GM10847 (cell line): ENCODE results near the gene TTC39B.

Experiments used
- POLR2A ChIP-seq: IDR thresholded peaks from 2 replicates; pipeline ENCODE4 v1.6.1; 2011; ENCODE audit not compliant: insufficient read length; ENCODE audit errors: extremely low read depth

The TTC39B gene

DNA sequence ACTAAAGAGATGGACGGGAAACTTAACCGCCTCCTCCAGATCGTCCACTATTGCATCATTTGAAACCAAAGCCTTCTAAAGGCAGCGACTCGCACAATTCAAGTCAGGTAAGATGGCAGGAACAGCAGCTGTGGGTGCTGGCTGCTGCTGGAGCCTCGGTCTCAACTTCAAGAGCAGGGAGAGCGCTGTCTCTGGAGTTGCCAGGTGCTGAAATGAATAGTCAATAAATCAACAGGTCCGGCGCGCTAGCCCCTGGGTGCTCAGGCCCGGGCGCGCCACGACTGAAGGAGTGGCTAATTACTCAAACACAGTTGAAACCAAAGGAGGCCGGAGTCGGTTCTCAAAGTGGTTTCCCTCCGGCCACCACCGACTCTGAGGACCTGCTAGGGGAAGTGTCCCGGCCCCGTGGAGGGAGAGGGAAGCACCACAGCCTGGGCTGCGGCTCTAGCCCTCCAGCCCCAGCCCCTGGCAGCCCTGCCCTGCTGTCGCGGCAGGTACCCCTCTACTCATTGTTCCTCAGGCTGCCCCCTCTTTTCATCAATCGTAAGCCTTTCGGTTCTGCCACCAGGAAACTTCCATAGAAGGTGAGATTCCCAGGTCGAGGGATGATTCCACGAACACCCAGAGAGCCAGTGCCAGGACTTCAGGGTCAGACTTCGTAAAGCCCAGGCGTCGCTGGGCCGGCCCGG lies 804 bp downstream of the TTC39B start:
- TF ChIP-seq POLR2A, result no peak

DNA sequence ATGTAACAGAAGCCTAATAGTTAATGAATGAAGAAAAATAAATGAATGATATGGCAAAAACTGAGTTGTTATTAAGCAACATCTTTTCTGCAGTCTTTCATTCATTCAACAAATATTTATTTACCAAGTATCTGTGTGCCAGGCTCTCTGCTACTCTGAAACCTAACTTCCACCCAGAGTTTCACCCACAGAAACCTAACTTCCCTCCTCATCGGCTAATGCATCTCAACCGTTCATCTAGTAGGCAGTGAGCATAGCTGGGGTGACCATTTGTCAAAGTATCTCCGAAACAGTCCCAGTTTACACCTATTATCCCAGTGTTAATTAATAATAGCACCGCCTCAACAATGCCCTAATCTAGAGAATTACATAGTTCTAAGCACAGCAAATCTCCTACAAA lies 1.5 kb downstream of the TTC39B start:
- no peak for TF ChIP-seq POLR2A

DNA sequence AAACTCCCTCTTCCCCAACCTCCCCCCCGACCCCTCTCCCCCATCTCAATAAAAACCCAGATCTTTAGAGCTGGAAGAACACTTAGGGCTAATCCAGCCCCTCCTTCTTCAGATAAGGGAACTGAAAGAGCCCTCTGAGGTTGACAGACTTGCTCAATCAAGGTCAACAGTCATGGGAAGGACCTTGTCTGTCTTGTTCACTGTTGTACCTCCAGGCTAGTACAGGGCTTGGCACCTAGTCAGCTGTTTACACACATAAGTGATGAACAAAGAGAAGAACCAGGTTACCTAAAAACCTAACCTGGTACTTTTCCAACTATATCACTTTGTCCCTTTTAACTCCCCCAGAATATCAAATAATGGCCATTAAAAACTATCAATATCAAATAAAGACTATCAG lies 2.4 kb downstream of the TTC39B start:
- TF ChIP-seq POLR2A, result no peak

DNA sequence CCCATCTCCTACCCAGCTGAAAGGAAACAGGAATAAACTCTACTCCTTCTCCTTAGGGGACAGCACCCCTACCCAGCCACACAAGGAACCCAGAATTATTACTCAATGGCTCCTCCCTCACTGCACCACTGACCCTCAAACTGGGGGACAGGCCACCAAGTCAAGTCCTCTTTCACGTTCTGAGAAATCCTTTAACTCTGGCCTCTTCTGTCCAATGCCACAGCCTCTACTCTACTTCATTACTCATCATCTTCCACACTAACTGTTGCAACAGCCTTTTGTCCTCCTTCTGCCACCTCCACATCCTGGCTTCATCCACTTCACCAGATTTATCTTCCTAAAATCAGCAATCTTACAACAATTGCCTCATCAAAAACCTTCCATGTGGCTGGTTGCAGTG lies 6.8 kb downstream of the TTC39B start:
- TF ChIP-seq POLR2A, result no peak

- TF ChIP-seq POLR2A, result no peak
Measured at GRCh38 chr9:15299374-15299939, 7.6 kb downstream of the TTC39B start.

GRCh38 chr9:15298362-15298761 lies 8.7 kb downstream of the TTC39B start:
- TF ChIP-seq POLR2A, result no peak

DNA sequence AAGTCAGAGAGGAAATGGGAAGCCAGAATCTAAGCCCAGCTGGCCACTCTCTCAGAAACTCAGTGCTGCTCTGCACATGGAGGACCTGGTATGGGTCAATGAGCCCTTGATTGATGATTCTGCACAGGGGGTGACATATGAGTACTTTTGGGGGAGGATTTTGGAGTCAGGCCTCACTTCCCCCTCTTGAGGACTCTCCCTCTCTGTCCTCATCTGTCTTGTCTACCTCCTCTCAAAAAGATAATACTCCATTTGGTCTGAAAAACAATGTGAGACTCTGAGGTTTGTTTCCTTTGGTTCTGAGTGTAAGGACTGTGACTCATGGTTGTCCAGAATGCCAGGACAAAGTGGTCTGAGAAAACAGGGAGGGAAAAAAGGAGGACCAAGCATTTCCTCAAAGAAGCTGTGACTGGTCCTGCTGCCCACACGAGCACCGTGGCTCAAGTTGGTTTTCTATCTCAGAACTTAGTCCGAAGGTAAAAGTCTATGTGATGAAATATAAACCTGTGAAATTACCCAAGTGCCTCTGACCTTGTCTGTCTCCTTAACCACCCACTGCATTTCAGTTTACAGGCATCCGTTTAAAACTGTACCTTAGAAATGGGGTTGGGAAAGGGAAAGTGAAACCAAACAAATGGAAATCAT lies 11.1 kb downstream of the TTC39B start:
- no peak for TF ChIP-seq POLR2A

- TF ChIP-seq POLR2A, result no peak
Measured at GRCh38 chr9:15294604-15295003, 12.4 kb downstream of the TTC39B start.

DNA sequence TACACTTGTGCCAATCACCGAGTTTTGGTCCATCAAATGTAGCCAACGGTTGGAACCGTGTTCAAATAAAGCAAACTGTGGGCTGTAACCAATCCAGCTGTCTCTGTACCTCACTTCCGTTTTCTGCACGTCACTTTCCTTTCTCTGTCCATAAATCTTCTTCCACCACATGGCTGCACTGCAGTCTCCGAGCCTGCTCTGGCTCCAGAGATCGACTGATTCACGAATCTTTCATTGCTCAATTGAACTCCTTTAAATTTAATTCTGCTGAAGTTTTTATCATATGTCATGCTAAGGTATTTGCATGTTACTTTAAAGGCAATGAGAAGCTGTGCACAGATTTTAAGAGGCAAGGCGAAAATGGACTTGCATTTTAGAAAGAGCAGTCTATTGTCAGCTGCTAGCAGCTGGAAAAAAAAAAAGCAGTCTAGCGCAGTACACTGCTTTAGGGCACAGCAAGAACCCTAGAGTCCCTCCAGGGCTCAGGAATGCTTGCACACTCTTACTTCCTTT lies 13.2 kb downstream of the TTC39B start:
- TF ChIP-seq POLR2A, result no peak

- TF ChIP-seq POLR2A, result no peak
Measured at GRCh38 chr9:15293084-15293483, 13.9 kb downstream of the TTC39B start.

DNA sequence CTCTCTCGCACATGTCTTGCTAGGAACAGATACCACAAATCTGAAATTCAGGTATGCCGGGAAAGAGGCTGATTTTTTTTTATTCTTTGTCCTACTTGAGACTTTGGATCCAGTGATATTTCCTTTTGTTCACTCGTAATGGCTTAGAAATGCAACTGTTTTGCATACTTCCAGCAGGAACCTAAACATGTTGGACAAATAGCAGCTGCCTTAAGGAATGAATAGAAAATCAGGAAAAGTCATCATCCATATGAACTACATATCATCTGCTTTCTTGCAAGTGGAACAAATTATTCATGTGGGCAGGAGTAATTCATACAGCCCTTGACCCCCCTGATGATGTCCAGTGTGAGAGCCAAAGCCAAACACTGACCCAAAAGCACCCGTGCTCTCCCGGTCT lies 17.4 kb downstream of the TTC39B start:
- no peak for TF ChIP-seq POLR2A

GRCh38 chr9:15287309-15287708 lies 19.7 kb downstream of the TTC39B start:
- TF ChIP-seq POLR2A, result no peak

- TF ChIP-seq POLR2A, result no peak
Measured at GRCh38 chr9:15286161-15286821, 20.7 kb downstream of the TTC39B start.

GRCh38 chr9:15282567-15283285 lies 24.3 kb downstream of the TTC39B start:
- TF ChIP-seq POLR2A, result no peak

GRCh38 chr9:15280647-15281046 lies 26.4 kb downstream of the TTC39B start:
- TF ChIP-seq POLR2A, result no peak
